ENCODE results near the gene S100B.

- no peak for TF ChIP-seq CTCF (IDR thresholded peaks at IDR 0.05)
- TF ChIP-seq POLR2A (IDR thresholded peaks at IDR 0.05), result no peak
- no peak for TF ChIP-seq EP300 (IDR thresholded peaks at IDR 0.05)
These were observed 12.6 kb upstream of the S100B start for GRCh38 chr21:46617267-46618051.

All from tibial nerve (tissue), 4 donors.